AG10803 (cell line): ENCODE measurements around the gene NOTCH2.

Experiments used
- DNase-seq: peaks from one replicate; pipeline ENCODE4 v3.0.0; 2010; ENCODE audit warnings: low read depth
- H3K4me3 ChIP-seq: 2 replicates; pipeline ENCODE4 v1.5.1; 2011; ENCODE audit warnings: mild to moderate bottlenecking, low read length, control low read depth
- TF ChIP-seq, protein P1 (sequence below): conservative IDR thresholded peaks from 2 replicates; pipeline ENCODE4 v1.5.1; 2011; ENCODE audit warnings: mild to moderate bottlenecking, low read length, control low read depth, inconsistent platforms

NOTCH2 gene

DNA sequence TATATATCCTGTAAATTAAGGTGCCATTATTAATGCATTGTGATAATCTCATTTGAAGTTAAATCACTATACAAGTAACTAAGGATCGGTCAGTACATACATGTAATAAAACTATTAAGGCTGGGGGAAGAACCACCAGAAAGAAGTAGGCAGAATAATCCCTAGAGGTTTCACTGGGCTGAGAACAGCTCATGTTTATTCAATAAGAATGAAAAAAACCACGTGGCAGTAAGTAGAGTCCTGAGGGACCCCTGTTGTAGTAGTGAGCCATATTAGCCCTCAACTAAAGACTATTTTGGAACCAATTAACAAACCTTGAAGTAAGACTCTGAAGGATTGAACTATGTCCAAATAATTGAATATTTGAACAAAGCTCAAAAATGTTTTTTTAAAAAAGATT lies 126.2 kb downstream of the NOTCH2 start:
- no peak overlapping the region for H3K4me3 ChIP-seq
- TF ChIP-seq, protein P1, sequence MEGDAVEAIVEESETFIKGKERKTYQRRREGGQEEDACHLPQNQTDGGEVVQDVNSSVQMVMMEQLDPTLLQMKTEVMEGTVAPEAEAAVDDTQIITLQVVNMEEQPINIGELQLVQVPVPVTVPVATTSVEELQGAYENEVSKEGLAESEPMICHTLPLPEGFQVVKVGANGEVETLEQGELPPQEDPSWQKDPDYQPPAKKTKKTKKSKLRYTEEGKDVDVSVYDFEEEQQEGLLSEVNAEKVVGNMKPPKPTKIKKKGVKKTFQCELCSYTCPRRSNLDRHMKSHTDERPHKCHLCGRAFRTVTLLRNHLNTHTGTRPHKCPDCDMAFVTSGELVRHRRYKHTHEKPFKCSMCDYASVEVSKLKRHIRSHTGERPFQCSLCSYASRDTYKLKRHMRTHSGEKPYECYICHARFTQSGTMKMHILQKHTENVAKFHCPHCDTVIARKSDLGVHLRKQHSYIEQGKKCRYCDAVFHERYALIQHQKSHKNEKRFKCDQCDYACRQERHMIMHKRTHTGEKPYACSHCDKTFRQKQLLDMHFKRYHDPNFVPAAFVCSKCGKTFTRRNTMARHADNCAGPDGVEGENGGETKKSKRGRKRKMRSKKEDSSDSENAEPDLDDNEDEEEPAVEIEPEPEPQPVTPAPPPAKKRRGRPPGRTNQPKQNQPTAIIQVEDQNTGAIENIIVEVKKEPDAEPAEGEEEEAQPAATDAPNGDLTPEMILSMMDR, result no peak
- DNase-seq, result no peak

GRCh38 chr1:119941392-119941791 lies 128.1 kb downstream of the NOTCH2 start:
- no peak for DNase-seq
- no peak overlapping the region for H3K4me3 ChIP-seq
- TF ChIP-seq, protein P1, result no peak

DNA sequence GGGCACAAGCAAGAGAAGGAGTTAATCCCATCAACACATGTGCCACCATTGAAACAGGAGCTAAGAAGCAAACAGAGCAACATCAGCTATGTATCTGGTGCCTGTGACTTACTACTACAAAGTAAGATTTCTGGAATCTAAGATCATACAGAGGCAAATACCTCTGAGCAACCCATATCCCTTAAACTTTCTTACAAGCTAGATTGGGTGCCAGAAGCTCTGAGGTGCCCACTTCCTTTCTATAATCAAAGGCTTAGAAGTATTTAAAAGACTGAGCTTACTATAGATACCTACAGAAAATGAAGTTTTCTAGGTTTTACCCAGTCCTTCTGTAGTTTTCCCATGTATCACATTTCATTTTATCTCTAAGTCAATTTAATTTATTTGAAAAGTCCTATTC lies 128.8 kb downstream of the NOTCH2 start:
- H3K4me3 ChIP-seq, result no peak overlapping the region
- DNase-seq, result no peak
- TF ChIP-seq, protein P1, result no peak

GRCh38 chr1:119937198-119937597 lies 132.3 kb downstream of the NOTCH2 start:
- H3K4me3 ChIP-seq, result no peak overlapping the region
- TF ChIP-seq, protein P1, result no peak
- no peak for DNase-seq

DNA sequence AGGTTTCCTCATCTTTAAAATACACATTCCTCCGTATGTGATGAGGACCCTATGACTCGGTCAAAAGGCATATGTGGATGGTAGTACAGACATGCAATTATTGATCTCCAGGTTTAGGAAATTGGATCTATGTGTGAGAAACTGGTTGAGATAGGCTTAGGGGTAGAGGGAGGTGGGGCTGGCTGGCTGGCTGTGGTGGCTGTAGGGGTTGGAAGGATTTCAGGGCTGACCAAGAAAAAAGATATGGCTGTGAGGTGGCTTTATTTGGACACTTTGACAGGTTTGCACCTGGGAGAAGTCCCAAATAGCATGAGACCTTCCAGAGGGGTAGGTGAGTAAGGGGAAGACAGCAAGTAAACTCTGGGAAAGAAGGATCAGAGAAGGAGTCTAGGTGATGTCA lies 133.5 kb downstream of the NOTCH2 start:
- H3K4me3 ChIP-seq, result no peak overlapping the region
- TF ChIP-seq, protein P1, result no peak
- DNase-seq, result no peak

GRCh38 chr1:119935373-119935772 lies 134.1 kb downstream of the NOTCH2 start:
- H3K4me3 ChIP-seq, result no peak overlapping the region
- no peak for DNase-seq
- TF ChIP-seq, protein P1, result no peak

- DNase-seq, result no peak
- TF ChIP-seq, protein P1, result no peak
- H3K4me3 ChIP-seq, result no peak overlapping the region
These were observed 136.1 kb downstream of the NOTCH2 start for GRCh38 chr1:119933397-119933796.
